Epithelial cell of proximal tubule (primary cell): ENCODE measurements around the gene SULT1C3. TPM values are rescaled to one million over a fixed set of nuclear protein-coding genes. Genes with fewer than 3 reads are reported as not detected.

Experiments used
- DNase-seq: peaks from one replicate; pipeline ENCODE4 v3.0.0-alpha.2; 2011; ENCODE audit warnings: low read depth
- H3K4me3 ChIP-seq: 2 replicates; pipeline ENCODE4 v1.5.1; 2011; ENCODE audit warnings: low read depth, mild to moderate bottlenecking, low read length
- total RNA-seq: library from RNA; depleted of rRNA; stranded (reverse); fragments of >200 nt; gene quantifications from 2 replicates; pipeline ENCODE4 v1.2.3, GENCODE V29; 2015
- TF ChIP-seq, protein P1 (sequence below): conservative IDR thresholded peaks from 2 replicates; pipeline ENCODE4 v1.5.1; 2012; ENCODE audit warnings: low read depth, mild to moderate bottlenecking, low read length

The SULT1C3 gene
- total RNA-seq, 1 donor from 2014 or later: not detected

DNA sequence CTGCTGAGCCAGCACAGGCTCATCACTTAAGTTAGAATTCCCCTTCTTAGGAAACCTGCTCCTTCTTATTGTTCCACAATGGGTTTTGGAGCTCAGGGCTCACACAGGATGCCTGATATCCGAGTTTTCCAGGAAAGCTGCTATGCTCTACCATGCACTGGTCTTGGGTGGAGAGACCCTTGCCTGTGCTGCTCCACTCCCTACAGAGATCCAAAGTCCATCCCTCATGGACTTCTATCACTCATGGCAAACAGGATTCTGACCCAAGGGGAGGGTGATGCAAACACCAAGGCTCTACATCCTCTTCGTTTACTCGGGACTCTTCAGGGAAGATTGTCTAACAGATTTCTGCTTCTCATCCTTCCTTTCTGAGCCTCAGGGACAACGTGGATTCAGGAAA lies 54.1 kb downstream of the SULT1C3 start:
- TF ChIP-seq, protein P1, sequence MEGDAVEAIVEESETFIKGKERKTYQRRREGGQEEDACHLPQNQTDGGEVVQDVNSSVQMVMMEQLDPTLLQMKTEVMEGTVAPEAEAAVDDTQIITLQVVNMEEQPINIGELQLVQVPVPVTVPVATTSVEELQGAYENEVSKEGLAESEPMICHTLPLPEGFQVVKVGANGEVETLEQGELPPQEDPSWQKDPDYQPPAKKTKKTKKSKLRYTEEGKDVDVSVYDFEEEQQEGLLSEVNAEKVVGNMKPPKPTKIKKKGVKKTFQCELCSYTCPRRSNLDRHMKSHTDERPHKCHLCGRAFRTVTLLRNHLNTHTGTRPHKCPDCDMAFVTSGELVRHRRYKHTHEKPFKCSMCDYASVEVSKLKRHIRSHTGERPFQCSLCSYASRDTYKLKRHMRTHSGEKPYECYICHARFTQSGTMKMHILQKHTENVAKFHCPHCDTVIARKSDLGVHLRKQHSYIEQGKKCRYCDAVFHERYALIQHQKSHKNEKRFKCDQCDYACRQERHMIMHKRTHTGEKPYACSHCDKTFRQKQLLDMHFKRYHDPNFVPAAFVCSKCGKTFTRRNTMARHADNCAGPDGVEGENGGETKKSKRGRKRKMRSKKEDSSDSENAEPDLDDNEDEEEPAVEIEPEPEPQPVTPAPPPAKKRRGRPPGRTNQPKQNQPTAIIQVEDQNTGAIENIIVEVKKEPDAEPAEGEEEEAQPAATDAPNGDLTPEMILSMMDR: no peak
- H3K4me3 ChIP-seq: no peak overlapping the region
- no peak for DNase-seq

DNA sequence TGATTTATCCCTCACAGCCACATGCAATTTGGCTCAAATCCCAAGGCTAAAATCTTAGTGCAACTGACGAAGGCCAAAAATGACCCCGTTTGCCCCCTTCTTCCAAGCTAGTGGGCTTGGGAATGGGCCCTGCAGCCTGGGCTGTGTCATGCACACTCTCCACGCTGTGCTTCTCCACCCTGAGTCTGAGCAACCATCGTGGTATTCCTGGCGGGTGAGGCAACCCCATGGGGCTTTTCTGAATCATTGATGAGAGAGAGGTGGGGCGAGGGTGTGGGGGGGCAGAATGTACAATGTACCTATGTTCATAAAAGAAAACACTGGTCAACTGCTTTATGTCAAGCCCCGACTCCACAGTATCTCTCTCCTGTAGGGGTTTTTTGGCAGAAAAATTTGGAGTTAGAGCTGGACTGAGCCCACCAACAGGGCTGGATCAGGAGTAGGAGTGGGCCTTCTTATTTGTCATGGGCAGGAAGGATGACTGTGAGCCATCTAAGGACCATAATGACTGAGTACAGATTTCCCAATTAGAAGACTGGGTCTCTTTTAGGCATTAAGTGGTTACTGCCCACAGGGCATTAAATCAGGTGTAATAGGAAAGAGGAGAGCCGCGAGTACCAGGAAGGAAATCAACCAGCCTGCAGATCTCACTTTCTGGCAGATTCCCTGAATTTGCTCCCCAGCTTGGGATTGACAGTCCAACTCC lies 57.8 kb downstream of the SULT1C3 start:
- TF ChIP-seq, protein P1: no peak
- no peak overlapping the region for H3K4me3 ChIP-seq
- DNase-seq: peak; percentile 41

DNA sequence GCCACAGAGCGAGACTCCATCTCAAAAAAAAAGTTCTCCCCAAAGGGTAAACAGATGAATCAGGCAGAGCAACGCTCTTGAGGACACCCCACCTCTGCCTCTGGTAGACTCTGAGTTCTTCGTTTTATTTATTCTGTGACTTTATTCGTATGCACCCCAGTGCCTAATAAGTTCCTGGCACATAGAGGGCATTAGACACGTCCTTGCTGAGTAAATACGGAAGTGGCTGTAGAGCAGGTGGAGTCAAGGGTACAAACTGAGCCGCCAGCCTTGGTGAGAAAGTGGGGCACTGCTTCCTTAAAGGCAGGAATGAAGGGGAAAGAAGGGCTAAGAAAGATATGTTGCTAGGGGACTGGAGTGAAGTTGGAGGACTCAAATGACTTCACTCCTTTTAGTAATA lies 61.8 kb downstream of the SULT1C3 start:
- DNase-seq: no peak
- H3K4me3 ChIP-seq: no peak overlapping the region
- TF ChIP-seq, protein P1: no peak

DNA sequence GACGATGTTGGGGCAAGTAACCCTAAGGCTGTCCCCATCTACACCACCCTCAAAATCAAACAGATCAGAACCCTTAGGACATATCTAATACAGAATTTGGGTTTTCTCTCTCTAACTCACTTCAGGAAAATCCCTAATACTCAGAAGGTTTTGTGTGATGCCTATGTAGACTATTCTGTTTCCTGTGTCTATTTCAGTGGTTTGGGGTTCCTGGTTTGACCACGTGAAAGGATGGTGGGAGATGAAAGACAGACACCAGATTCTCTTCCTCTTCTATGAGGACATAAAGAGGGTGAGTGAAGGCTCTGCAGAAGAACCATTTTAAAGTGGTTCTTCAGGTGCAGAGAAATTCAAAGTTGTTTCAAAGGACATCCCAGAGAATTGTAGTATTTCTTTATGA lies 65.2 kb downstream of the SULT1C3 start:
- DNase-seq: no peak
- TF ChIP-seq, protein P1: no peak
- no peak overlapping the region for H3K4me3 ChIP-seq

DNA sequence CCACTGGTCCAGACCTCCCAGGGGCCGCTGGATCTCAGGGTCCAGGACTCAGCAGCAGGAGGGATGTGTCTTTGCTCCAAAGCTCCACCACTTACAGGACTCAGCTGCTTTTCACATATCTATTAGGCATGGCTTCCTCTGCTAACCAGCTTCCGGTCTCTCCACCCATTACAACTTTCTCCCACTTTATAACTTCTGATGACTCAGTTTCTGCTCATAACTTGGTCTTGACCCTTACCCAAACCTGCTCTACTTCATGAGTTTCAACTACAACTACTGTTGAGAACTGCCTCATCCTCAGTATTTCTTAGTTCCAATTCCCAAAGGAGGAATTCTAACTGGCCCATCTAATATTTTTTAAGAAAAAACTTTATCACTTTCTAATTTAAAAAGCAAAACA lies 66.1 kb downstream of the SULT1C3 start:
- no peak overlapping the region for H3K4me3 ChIP-seq
- TF ChIP-seq, protein P1: no peak
- no peak for DNase-seq

DNA sequence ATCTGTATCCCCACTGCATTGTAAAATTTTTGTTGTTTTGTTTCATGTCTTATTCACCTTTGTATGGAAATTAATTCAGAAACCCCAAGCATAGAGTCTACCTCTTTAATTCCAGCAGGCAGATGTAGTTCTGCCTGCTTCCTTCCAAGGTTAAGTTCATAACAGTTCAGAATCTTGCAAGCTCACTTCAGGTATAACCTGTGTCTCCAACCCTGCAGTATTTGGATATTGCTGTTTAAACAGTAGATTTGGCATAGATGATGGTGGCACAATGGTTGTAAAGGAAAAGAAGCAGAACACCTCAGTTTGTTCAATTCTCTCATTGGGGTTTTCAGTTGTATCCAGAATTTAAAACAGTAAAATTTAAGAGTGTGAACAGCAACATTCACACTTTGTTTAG lies 70.1 kb downstream of the SULT1C3 start:
- no peak overlapping the region for H3K4me3 ChIP-seq
- DNase-seq: no peak

More for the DNA sequence above, 70.1 kb downstream of the SULT1C3 start:
- TF ChIP-seq, protein P1: no peak

Other genes starting within 250 kb of the SULT1C3 start
- gene SULT1C2, start 48.9 kb downstream of the SULT1C3 start, total RNA-seq: 3.2 and 4.3 TPM in 2 replicates
- 22.9 and 50.1 TPM in 2 replicates for gene SULT1C4, start 138.0 kb downstream of the SULT1C3 start, total RNA-seq
- gene GCC2, start 209.2 kb downstream of the SULT1C3 start, total RNA-seq: 11.4 and 25.8 TPM in 2 replicates